ENCODE data around the gene CNST. TPM values are rescaled to one million over a fixed set of nuclear protein-coding genes. Genes with fewer than 3 reads are reported as not detected.

The CNST gene
- total RNA-seq, 4 donors from 2014 or later = 41.6 to 81.9 (median 65.6) TPM

GRCh38 chr1:246537887-246538286, 28.4 kb upstream of the CNST start:
- Histone ChIP-seq H3K36me3 (peaks cover 0 to 48% of the 10 kb centered on the region in 2 donors), H3K4me3 (no peak overlapping the region), H3K27me3 (no peaks in the 10 kb centered on the region), H3K27ac (no peak overlapping the region), H3K9me3 (no peaks in the 10 kb centered on the region), H3K4me1 (no peaks in the 10 kb centered on the region)
- WGBS, 2 donors (ENCODE audit: low coverage in 1 of 2) = 89 to 100% methylated on average over 3 of the region's 3 CpGs
- no peak for TF ChIP-seq CTCF (IDR thresholded peaks at IDR 0.05)
- no peak for TF ChIP-seq EP300 (IDR thresholded peaks at IDR 0.05)
- TF ChIP-seq POLR2A (IDR thresholded peaks at IDR 0.05) = no peak
- TF ChIP-seq POLR2AphosphoS5 (IDR thresholded peaks at IDR 0.05) = no peak
- ATAC-seq = no peak

DNA sequence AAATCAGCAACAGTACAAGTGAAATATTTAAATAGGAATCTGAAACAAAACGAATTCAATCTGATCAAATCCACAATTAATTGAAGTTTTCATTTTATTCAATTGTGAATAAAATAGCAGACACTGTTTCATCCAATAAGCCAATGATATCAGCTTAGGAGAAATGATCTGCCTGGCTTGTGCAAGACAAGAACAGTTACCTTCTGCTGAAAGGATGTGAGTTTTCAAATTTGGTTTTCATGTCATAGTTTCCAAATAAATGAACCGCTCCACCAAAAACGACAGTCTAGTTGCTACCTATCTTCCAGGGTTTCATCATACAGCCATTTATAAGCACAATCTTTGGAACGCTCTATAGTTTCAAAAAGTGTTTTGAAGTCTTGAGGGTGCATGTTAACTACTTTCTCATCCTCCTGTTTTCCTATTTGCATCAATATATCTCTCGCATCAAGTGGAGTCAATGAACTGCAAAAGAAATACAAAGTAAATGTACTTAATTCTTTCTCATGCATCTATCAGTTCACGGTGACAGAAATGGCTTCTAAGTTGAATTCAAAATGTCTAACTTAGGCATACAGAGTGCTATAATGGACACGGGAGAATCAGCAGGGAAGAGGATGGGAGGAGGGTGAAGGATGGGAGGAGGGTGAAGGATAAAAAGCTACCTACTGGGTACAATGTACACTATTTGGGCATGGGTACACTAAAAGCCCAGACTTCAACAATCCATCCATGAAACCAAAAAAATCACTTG, 25.3 kb upstream of the CNST start:
- TF ChIP-seq CTCF (IDR thresholded peaks at IDR 0.05) (no peak), POLR2A (IDR thresholded peaks at IDR 0.05) (no peak)
- Histone ChIP-seq H3K9me3 (no peaks in the 10 kb centered on the region), H3K4me1 (no peaks in the 10 kb centered on the region), H3K27me3 (no peaks in the 10 kb centered on the region), H3K36me3 (peaks cover 0 to 78% of the 10 kb centered on the region in 2 donors), H3K27ac (no peak overlapping the region), H3K4me3 (no peak overlapping the region)
- ATAC-seq = no peak
- WGBS, 2 donors (ENCODE audit: low coverage in 1 of 2) = 82 to 86% methylated on average over 7 of the region's 7 CpGs

DNA sequence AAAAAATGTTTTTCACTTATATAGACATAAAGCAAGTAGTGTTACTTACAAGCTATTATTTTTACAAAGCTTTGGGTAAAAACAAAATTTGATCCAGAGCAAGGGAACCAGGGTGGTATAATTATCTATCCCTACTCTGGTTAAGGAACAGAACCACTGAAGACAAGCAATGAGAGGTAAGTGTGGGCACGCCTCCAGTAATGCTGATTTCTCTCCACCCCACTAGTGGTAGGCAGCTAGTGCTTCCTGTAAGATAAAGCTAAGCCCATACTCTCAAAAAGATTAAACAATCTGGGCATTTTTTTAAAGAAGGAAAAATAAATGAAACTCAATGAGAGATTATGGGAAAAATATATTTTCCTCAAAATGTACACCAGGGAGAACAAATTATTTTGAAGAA, 22.3 kb upstream of the CNST start:
- 100% methylated on average over 1 of the region's 1 CpG for WGBS, 2 donors (ENCODE audit: low coverage in 1 of 2)
- H3K36me3 ChIP-seq = peaks cover 0 to 99% of the 10 kb centered on the region in 2 donors
- no peaks in the 10 kb centered on the region for H3K9me3 ChIP-seq
- no peak for TF ChIP-seq CTCF (IDR thresholded peaks at IDR 0.05)
- no peak for TF ChIP-seq POLR2A (IDR thresholded peaks at IDR 0.05)
- TF ChIP-seq POLR2AphosphoS5 (IDR thresholded peaks at IDR 0.05) = no peak
- TF ChIP-seq EP300 (IDR thresholded peaks at IDR 0.05) = no peak
- no peak overlapping the region for H3K4me3 ChIP-seq
- H3K4me1 ChIP-seq = no peaks in the 10 kb centered on the region
- H3K27ac ChIP-seq = no peak overlapping the region
- no peaks in the 10 kb centered on the region for H3K27me3 ChIP-seq
- ATAC-seq = no peak

GRCh38 chr1:246549665-246550064, 16.6 kb upstream of the CNST start:
- Histone ChIP-seq H3K27ac (no peak overlapping the region), H3K36me3 (peaks cover 0 to 99% of the 10 kb centered on the region in 2 donors), H3K9me3 (no peaks in the 10 kb centered on the region), H3K4me1 (no peaks in the 10 kb centered on the region), H3K27me3 (no peaks in the 10 kb centered on the region), H3K4me3 (no peak overlapping the region)
- TF ChIP-seq CTCF (IDR thresholded peaks at IDR 0.05) (no peak), POLR2AphosphoS5 (IDR thresholded peaks at IDR 0.05) (no peak), POLR2A (IDR thresholded peaks at IDR 0.05) (no peak), EP300 (IDR thresholded peaks at IDR 0.05) (no peak)
- no peak for ATAC-seq
- 38 to 56% methylated on average over 3 to 4 of the region's 4 CpGs for WGBS, 2 donors (ENCODE audit: low coverage in 1 of 2)

DNA sequence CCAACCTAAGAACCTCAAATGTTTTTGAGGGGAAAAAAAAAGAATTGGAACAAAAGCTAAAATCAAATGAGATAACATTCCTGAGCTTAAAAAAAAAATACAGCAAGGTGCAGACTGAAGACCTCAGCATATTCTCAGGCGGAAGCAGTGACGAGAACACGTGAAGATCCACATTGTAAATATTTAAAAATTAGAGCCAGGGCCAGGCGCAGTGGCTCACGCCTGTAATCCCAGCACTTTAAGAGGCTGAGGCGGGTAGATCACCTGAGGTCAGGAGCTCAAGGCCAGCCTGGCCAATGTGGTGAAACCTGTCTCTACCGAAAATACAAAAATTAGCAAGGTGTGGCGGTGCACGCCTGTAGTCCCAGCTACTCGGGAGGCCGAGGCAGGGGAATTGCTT, 15.9 kb upstream of the CNST start:
- no peak for ATAC-seq
- Histone ChIP-seq H3K27ac (no peak overlapping the region), H3K36me3 (peaks cover 0 to 99% of the 10 kb centered on the region in 2 donors), H3K9me3 (no peaks in the 10 kb centered on the region), H3K4me3 (no peak overlapping the region), H3K4me1 (no peaks in the 10 kb centered on the region), H3K27me3 (no peaks in the 10 kb centered on the region)
- 63% methylated on average over 9 of the region's 11 CpGs; no CpG with 5 or more reads in 1 of the 2 donors for WGBS, 2 donors (ENCODE audit: low coverage in 1 of 2)
- TF ChIP-seq EP300 (IDR thresholded peaks at IDR 0.05) = no peak
- no peak for TF ChIP-seq CTCF (IDR thresholded peaks at IDR 0.05)
- no peak for TF ChIP-seq POLR2A (IDR thresholded peaks at IDR 0.05)
- no peak for TF ChIP-seq POLR2AphosphoS5 (IDR thresholded peaks at IDR 0.05)

Data from gastroesophageal sphincter (tissue), 4 donors.